RWPE2 (cell line): ENCODE data around the gene ZNF292.
"Not testable (repeated sequence)": the region's sequence is repeated elsewhere in the genome, so short reads cannot be mapped to it uniquely, and the experiment has no call there.

Experiments used
- ATAC-seq: fragments of 200-7000 bp; cut with Tn5 transposase; 3 replicates; pipeline ENCODE4 v1.9.1; 2021; ENCODE audit warnings: low read depth
- DNase-seq: peaks from one replicate; pipeline ENCODE4 v3.0.0-alpha.2; 2020; ENCODE audit warnings: low spot score
- H3K27ac ChIP-seq: fragments of 450-650 bp; 2 replicates; pipeline ENCODE4 v1.5.1; 2017; ENCODE audit warnings: mild to moderate bottlenecking; ENCODE audit not compliant: poor library complexity, severe bottlenecking
- H3K27me3 ChIP-seq: fragments of 250-450 bp; sonication (Bioruptor Pico); 2 replicates; pipeline ENCODE4 v1.5.1; 2021; ENCODE audit warnings: mild to moderate bottlenecking, moderate library complexity; ENCODE audit not compliant: insufficient read depth, poor library complexity, severe bottlenecking
- H3K36me3 ChIP-seq: fragments of 250-450 bp; sonication (Bioruptor Pico); 2 replicates; pipeline ENCODE4 v1.5.1; 2020; ENCODE audit warnings: low read depth, mild to moderate bottlenecking, moderate library complexity
- H3K4me1 ChIP-seq: fragments of 250-450 bp; sonication (Bioruptor Pico); 2 replicates; pipeline ENCODE4 v1.5.1; 2021; ENCODE audit warnings: mild to moderate bottlenecking, moderate library complexity; ENCODE audit not compliant: insufficient read depth, poor library complexity, severe bottlenecking
- H3K4me3 ChIP-seq: fragments of 250-450 bp; sonication (Bioruptor Pico); 2 replicates; pipeline ENCODE4 v1.5.1; 2021; ENCODE audit warnings: mild to moderate bottlenecking, moderate library complexity; ENCODE audit not compliant: severe bottlenecking
- H3K9me3 ChIP-seq: fragments of 250-450 bp; sonication (Bioruptor Pico); 2 replicates; pipeline ENCODE4 v1.5.1; 2021; ENCODE audit warnings: mild to moderate bottlenecking, moderate library complexity; ENCODE audit not compliant: severe bottlenecking
- CTCF ChIP-seq: fragments of 450-650 bp; IDR thresholded peaks from one replicate; pipeline ENCODE4 v1.5.1; 2017; ENCODE audit warnings: mild to moderate bottlenecking, moderate library complexity; ENCODE audit not compliant: poor library complexity, severe bottlenecking

ZNF292 gene

GRCh38 chr6:87225511-87225910 is 70.1 kb downstream of the ZNF292 start:
- no peaks in the 10 kb centered on the region for H3K4me1 ChIP-seq
- no peak for TF ChIP-seq CTCF
- no peak overlapping the region for H3K4me3 ChIP-seq
- H3K9me3 ChIP-seq = no peaks in the 10 kb centered on the region
- H3K27ac ChIP-seq = no peak overlapping the region
- no peaks in the 10 kb centered on the region for H3K27me3 ChIP-seq
- peaks cover 84% of the 10 kb centered on the region for H3K36me3 ChIP-seq
- ATAC-seq = no peak
- DNase-seq = no peak

- no peak for TF ChIP-seq CTCF
- H3K27ac ChIP-seq = no peak overlapping the region
- no peaks in the 10 kb centered on the region for H3K4me1 ChIP-seq
- DNase-seq (no peak), ATAC-seq (no peak)
- no peak overlapping the region for H3K4me3 ChIP-seq
- peaks cover 83% of the 10 kb centered on the region for H3K36me3 ChIP-seq
- H3K27me3 ChIP-seq = no peaks in the 10 kb centered on the region
- H3K9me3 ChIP-seq = no peaks in the 10 kb centered on the region
These were observed 70.6 kb downstream of the ZNF292 start for GRCh38 chr6:87225937-87226336.

GRCh38 chr6:87230801-87231200 is 75.4 kb downstream of the ZNF292 start:
- Histone ChIP-seq H3K27ac (no peak overlapping the region), H3K4me1 (no peaks in the 10 kb centered on the region), H3K9me3 (no peaks in the 10 kb centered on the region), H3K36me3 (peaks cover 69% of the 10 kb centered on the region), H3K4me3 (no peak overlapping the region), H3K27me3 (no peaks in the 10 kb centered on the region)
- ATAC-seq (no peak), DNase-seq (no peak)
- no peak for TF ChIP-seq CTCF

- peak; percentile 73 for TF ChIP-seq CTCF
- Histone ChIP-seq H3K4me3 (no peak overlapping the region), H3K36me3 (peaks cover 41% of the 10 kb centered on the region), H3K9me3 (no peaks in the 10 kb centered on the region), H3K27ac (no peak overlapping the region), H3K4me1 (no peaks in the 10 kb centered on the region), H3K27me3 (no peaks in the 10 kb centered on the region)
- ATAC-seq (peak; percentile 49; the same call in 1 of the 3 replicates), DNase-seq (no peak)
These were observed 82.4 kb downstream of the ZNF292 start for GRCh38 chr6:87237804-87238203.

GRCh38 chr6:87239098-87239635 is 83.8 kb downstream of the ZNF292 start:
- not testable (repeated sequence) for H3K9me3 ChIP-seq, H3K27me3 ChIP-seq, H3K4me3 ChIP-seq, H3K4me1 ChIP-seq, DNase-seq, ATAC-seq, H3K27ac ChIP-seq
- H3K36me3 ChIP-seq = peaks cover 42% of the 10 kb centered on the region
